Placental pericyte (primary cell): ENCODE results near the gene FGF19. TPM values are rescaled to one million over a fixed set of nuclear protein-coding genes. Genes with fewer than 3 reads are reported as not detected.

Experiments
- total RNA-seq: library from RNA; depleted of rRNA; stranded (reverse); fragments of >200 nt; gene quantifications from 2 replicates; pipeline ENCODE4 v1.2.3, GENCODE V29; 2012

The FGF19 gene, protein sequence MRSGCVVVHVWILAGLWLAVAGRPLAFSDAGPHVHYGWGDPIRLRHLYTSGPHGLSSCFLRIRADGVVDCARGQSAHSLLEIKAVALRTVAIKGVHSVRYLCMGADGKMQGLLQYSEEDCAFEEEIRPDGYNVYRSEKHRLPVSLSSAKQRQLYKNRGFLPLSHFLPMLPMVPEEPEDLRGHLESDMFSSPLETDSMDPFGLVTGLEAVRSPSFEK
- total RNA-seq, result not detected in 2 replicates

DNA sequence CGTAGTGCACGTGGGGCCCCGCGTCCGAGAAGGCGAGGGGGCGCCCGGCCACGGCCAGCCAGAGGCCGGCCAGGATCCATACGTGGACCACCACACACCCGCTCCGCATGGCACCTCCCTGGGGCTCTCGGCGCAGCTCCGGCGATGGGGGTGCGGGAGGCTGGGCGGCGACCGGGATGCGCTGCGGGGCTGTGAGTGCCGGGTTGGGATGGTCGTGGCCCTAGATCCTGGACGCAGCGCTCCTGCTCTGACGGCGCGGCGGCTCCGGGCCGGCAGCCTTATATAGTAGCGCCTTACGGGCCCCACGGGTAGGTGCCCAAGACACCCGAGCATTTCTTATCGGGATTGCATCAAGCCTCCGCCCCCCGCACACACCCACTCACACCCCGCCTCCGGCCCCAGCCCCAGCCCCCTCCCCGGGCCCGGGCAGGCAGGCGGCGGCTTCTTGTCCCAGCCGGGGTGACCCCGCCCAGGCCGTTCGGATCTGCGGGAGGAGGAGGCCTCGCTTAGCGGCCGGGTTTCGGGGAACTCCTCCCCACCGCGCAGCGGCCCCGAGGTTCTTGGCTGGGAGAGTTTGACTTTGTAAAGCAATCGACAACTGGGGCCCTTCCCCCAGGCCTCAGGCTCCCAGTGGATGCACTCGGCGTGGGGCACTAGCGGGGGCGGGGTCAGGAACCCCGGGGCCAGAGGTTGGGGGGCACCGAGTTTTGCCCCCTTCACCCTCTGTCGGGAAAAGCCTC is at the start of gene FGF19:
FGF19 (minus strand) TSS at position 255 of the 740 bp plus-strand sequence; CDS start at position 109, 146 bp downstream.

DNA sequence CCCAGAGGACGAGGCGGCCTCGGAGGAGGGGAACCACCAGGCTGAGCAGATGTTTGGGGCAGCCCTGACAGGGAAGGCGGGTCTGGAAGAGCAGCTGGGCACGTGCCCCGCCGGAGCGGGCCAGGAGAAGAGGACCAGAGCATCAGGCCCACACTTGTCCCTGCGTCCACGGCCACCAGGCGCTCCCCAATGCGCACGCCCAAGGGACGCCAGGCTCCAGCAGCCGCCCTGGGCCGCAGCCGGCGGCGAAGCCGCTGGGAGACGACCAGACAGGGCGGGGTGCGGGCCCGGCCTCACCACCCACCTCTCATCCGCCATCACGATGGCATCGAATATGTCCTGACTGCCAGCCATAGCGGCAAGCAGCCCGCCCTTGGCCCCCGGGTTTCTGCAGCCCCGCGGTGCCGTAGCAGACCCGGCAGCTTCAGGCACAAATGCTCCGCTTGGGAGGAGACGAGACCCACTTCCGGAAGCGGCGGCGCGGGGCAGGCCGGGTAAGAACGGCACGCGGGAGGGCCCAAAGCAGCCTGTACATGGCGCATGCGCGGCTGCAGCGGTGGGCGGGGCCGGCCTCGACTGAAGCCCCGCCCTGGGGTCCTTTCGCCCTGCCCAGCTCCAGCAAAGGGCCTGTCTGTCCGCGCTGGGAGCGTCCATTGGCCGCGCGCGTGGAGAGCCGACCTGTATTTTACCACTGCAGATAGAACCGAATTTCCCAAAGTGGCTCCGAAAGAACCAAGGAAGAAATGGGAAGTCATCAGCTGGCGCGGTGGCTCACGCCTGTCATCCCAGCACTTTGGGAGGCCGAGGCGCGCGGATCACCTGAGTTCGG is 28.7 kb downstream of the FGF19 start, which contains the start of gene LTO1:
LTO1 (minus strand) TSS at position 468 of the 829 bp plus-strand sequence; CDS start at position 354, 114 bp downstream.

Other genes starting within 250 kb of the FGF19 start
- not detected in 2 replicates for gene LINC01488, start 222.4 kb downstream of the FGF19 start, total RNA-seq
- 247 and 2,138 TPM in 2 replicates for gene CCND1, start 62.9 kb downstream of the FGF19 start, total RNA-seq
- 23.6 and 32.6 TPM in 2 replicates for gene LTO1, start 28.7 kb downstream of the FGF19 start, total RNA-seq
- gene FGF4, start 71.3 kb upstream of the FGF19 start, total RNA-seq, result not detected in 2 replicates
- not detected in 2 replicates for gene FGF3, start 115.4 kb upstream of the FGF19 start, total RNA-seq